ENCODE measurements around the gene SLC39A11. TPM values are rescaled to one million over a fixed set of nuclear protein-coding genes. Genes with fewer than 3 reads are reported as not detected.

The SLC39A11 gene
- polyA plus RNA-seq, 3 donors = 16.6 to 27.9 (median 26.6) TPM

- Mint-ChIP-seq H3K4me3 (no peak overlapping the region), H3K9me3 (peaks cover 0 to 9% (median 0%) of the 10 kb centered on the region in 7 donors), H3K27me3 (ENCODE audit: low read depth in 3 of 3) (peaks cover 38 to 46% (median 45%) of the 10 kb centered on the region in 3 donors), H3K27ac (no peak overlapping the region), H3K36me3 (no peaks in the 10 kb centered on the region), H3K4me1 (peaks cover 16% of the 10 kb centered on the region)
- WGBS (ENCODE audit: insufficient coverage) = 68% methylated on average over 4 of the region's 4 CpGs
- TF ChIP-seq CTCF (IDR thresholded peaks at IDR 0.05) = no peak
- Histone ChIP-seq H3K9me3 (replicated peaks in 1 of 2; ENCODE audit: control insufficient read depth in 1 of 2, insufficient read depth in 1 of 2, low read length in 2 of 2) (peaks cover 0 to 6% of the 10 kb centered on the region in 2 donors), H4K20me1 (ENCODE audit: insufficient read depth, low read length) (no peaks in the 10 kb centered on the region), H3K4me1 (ENCODE audit: control insufficient read depth in 1 of 2, insufficient read depth in 2 of 2, low read length in 2 of 2) (no peaks in the 10 kb centered on the region), H3K4me2 (replicated peaks; ENCODE audit: extremely low read depth, low read length, poor library complexity, severe bottlenecking) (no peak overlapping the region), H2AFZ (ENCODE audit: insufficient read depth, low read depth, low read length, poor library complexity, severe bottlenecking) (no peak overlapping the region), H3K36me3 (replicated peaks in 1 of 2; ENCODE audit: control insufficient read depth in 1 of 2, insufficient read depth in 2 of 2, low read length in 2 of 2) (no peaks in the 10 kb centered on the region), H3K9ac (ENCODE audit: insufficient read depth, low read length, poor library complexity, severe bottlenecking) (no peak overlapping the region), H3K4me3 (replicated peaks in 1 of 3; ENCODE audit: low read depth in 2 of 3, low read length in 3 of 3) (no peak overlapping the region), H3K27me3 (ENCODE audit: control insufficient read depth in 2 of 2, insufficient read depth in 2 of 2, low read length in 2 of 2) (peaks cover 10 to 39% of the 10 kb centered on the region in 2 donors), H3K27ac (ENCODE audit: low read depth in 1 of 2, low read length in 2 of 2) (no peak overlapping the region), H3K79me2 (ENCODE audit: insufficient read depth, low read length) (no peaks in the 10 kb centered on the region)
- no peak for DNase-seq
- intact Hi-C loops (cut with micrococcal nuclease) = no loop called here
Measured at GRCh38 chr17:72616447-72616846, 476.0 kb downstream of the SLC39A11 start.

GRCh38 chr17:72615627-72615991 is 476.9 kb downstream of the SLC39A11 start:
- no peak for DNase-seq
- Mint-ChIP-seq H3K27ac (no peak overlapping the region), H3K4me3 (peak overlapping the region in 1 of 2 donors; percentile 47), H3K9me3 (peaks cover 0 to 9% (median 2%) of the 10 kb centered on the region in 7 donors), H3K27me3 (ENCODE audit: low read depth in 3 of 3) (peaks cover 38 to 46% (median 44%) of the 10 kb centered on the region in 3 donors), H3K36me3 (no peaks in the 10 kb centered on the region), H3K4me1 (peaks cover 16% of the 10 kb centered on the region)
- Histone ChIP-seq H3K27me3 (ENCODE audit: control insufficient read depth in 2 of 2, insufficient read depth in 2 of 2, low read length in 2 of 2) (peaks cover 10 to 39% of the 10 kb centered on the region in 2 donors), H3K9me3 (replicated peaks in 1 of 2; ENCODE audit: control insufficient read depth in 1 of 2, insufficient read depth in 1 of 2, low read length in 2 of 2) (peaks cover 0 to 6% of the 10 kb centered on the region in 2 donors), H3K9ac (ENCODE audit: insufficient read depth, low read length, poor library complexity, severe bottlenecking) (no peak overlapping the region), H3K79me2 (ENCODE audit: insufficient read depth, low read length) (no peaks in the 10 kb centered on the region), H3K4me1 (ENCODE audit: control insufficient read depth in 1 of 2, insufficient read depth in 2 of 2, low read length in 2 of 2) (no peaks in the 10 kb centered on the region), H3K36me3 (replicated peaks in 1 of 2; ENCODE audit: control insufficient read depth in 1 of 2, insufficient read depth in 2 of 2, low read length in 2 of 2) (no peaks in the 10 kb centered on the region), H4K20me1 (ENCODE audit: insufficient read depth, low read length) (no peaks in the 10 kb centered on the region), H3K4me3 (replicated peaks in 1 of 3; ENCODE audit: low read depth in 2 of 3, low read length in 3 of 3) (no peak overlapping the region), H2AFZ (ENCODE audit: insufficient read depth, low read depth, low read length, poor library complexity, severe bottlenecking) (no peak overlapping the region), H3K27ac (ENCODE audit: low read depth in 1 of 2, low read length in 2 of 2) (no peak overlapping the region), H3K4me2 (replicated peaks; ENCODE audit: extremely low read depth, low read length, poor library complexity, severe bottlenecking) (no peak overlapping the region)
- TF ChIP-seq CTCF (IDR thresholded peaks at IDR 0.05) = no peak
- 39% methylated on average over 2 of the region's 6 CpGs for WGBS (ENCODE audit: insufficient coverage)
- intact Hi-C loops (cut with micrococcal nuclease) = no loop called here
